K562 (cell line): ENCODE results near the gene CALHM1. TPM values are rescaled to one million over a fixed set of nuclear protein-coding genes. Genes with fewer than 3 reads are reported as not detected.

Experiments used
- ATAC-seq: fragments of 200-7000 bp; cut with Tn5 transposase; 3 replicates; pipeline ENCODE4 v1.9.1; 2020; ENCODE audit warnings: moderate library complexity
- BruUV-seq: library from RNA; stranded (reverse); fragments of 400-500 nt; replicated peaks from 2 replicates; lab custom pipeline; 2021; lab: Mats Ljungman, UMichigan
- CTCF ChIA-PET: fragments of 300-600 bp; formaldehyde crosslinking; extraction: SDS; loops from one replicate; lab custom pipeline; 2021; ENCODE audit warnings: low intra/inter-chr PET ratio; lab: Yijun Ruan, JAX
- POLR2A ChIA-PET: fragments of 300-600, 350-650 bp; sonication (Branson Sonifier 250); formaldehyde crosslinking; extraction: SDS; loops from one replicate; lab custom pipeline; 2021; ENCODE audit warnings: antibody characterized with exemption, inconsistent platforms; lab: Yijun Ruan, JAX
- DNase-seq, 4 experiments: peaks; one replicate each; pipeline versions ENCODE4 v3.0.0 to v3.0.0-alpha.2; 2011 to 2018; ENCODE audit warnings: low spot score in 3 of 4, mixed read lengths in 3 of 4; ENCODE audit errors: extremely low read depth in 1 of 4
- FAIRE-seq: peaks from 2 replicates; lab custom pipeline; 2011; peaks lifted over from hg19 to GRCh38; lab: Jason Lieb, UNC
- H2AFZ ChIP-seq: 2 replicates; pipeline ENCODE4 v1.6.0; 2011; ENCODE audit warnings: low read depth, low read length, control low read depth, inconsistent platforms
- H3K27ac ChIP-seq: fragments of 200-600 bp; 3 replicates; pipeline ENCODE4 v1.8.0; 2011; ENCODE audit warnings: low read depth, mild to moderate bottlenecking, control low read depth, inconsistent platforms, low read length, moderate library complexity, mixed read lengths; ENCODE audit errors: extremely low read depth
- H3K27me3 ChIP-seq, 2 experiments: fragments of 300-600 bp in 1 of 2; 2 replicates in 1 of 2; 3 replicates in 1 of 2; pipeline versions ENCODE4 v1.6.0 to v1.8.0; 2011; ENCODE audit warnings: inconsistent platforms in 2 of 2, low read length in 2 of 2, mild to moderate bottlenecking in 1 of 2, mixed read lengths in 1 of 2, moderate library complexity in 1 of 2; ENCODE audit not compliant: control insufficient read depth in 2 of 2, insufficient read depth in 2 of 2
- H3K36me3 ChIP-seq: fragments of 300-600 bp; 3 replicates; pipeline ENCODE4 v1.8.0; 2011; ENCODE audit warnings: mild to moderate bottlenecking, low read length, inconsistent platforms; ENCODE audit not compliant: control insufficient read depth, insufficient read depth
- H3K4me1 ChIP-seq, 2 experiments: fragments of 200-600 bp in 1 of 2; replicated peaks in 1 of 2; 2 replicates in 1 of 2; 3 replicates in 1 of 2; pipeline versions ENCODE4 v1.5.1 to v1.8.0; 2011; ENCODE audit warnings: inconsistent platforms in 2 of 2, low read length in 2 of 2, mild to moderate bottlenecking in 1 of 2, mixed read lengths in 1 of 2, moderate library complexity in 1 of 2; ENCODE audit not compliant: control insufficient read depth in 2 of 2, insufficient read depth in 2 of 2
- H3K4me2 ChIP-seq: 2 replicates; pipeline ENCODE4 v1.6.1; 2011; ENCODE audit warnings: low read length, control low read depth, inconsistent platforms, mixed read lengths; ENCODE audit not compliant: insufficient read depth
- H3K4me3 ChIP-seq: fragments of 200-600 bp; sonication (generic), shearing (Covaris generic); 2 replicates; pipeline ENCODE4 v1.5.1; 2016; ENCODE audit warnings: control low read depth, inconsistent platforms
- H3K79me2 ChIP-seq: fragments of 200-600 bp; 3 replicates; pipeline ENCODE4 v1.8.0; 2011; ENCODE audit warnings: low read length, inconsistent platforms; ENCODE audit not compliant: control insufficient read depth, insufficient read depth
- H3K9ac ChIP-seq, 2 experiments: 2 replicates each; pipeline versions ENCODE4 v1.6.0 to v1.6.1; 2011; ENCODE audit warnings: low read depth in 2 of 2, low read length in 2 of 2, control low read depth in 1 of 2, inconsistent platforms in 1 of 2, mild to moderate bottlenecking in 1 of 2, mixed read lengths in 1 of 2; ENCODE audit not compliant: insufficient read depth in 1 of 2
- H3K9me1 ChIP-seq: one replicate; pipeline ENCODE4 v1.6.0; 2011; ENCODE audit warnings: inconsistent platforms, mild to moderate bottlenecking, low read length, moderate library complexity; ENCODE audit not compliant: control insufficient read depth, insufficient read depth
- H3K9me3 ChIP-seq: replicated peaks from 2 replicates; pipeline ENCODE4 v1.5.1; 2011; ENCODE audit warnings: low read depth, low read length, inconsistent platforms; ENCODE audit not compliant: control insufficient read depth, insufficient read depth
- H4K20me1 ChIP-seq: replicated peaks from 2 replicates; pipeline ENCODE4 v1.6.1; 2011; ENCODE audit warnings: low read length, inconsistent platforms, mixed read lengths; ENCODE audit not compliant: control insufficient read depth, insufficient read depth
- COPS2 ChIP-seq: fragments of 450-650 bp; conservative IDR thresholded peaks from 2 replicates; pipeline ENCODE4 v1.6.1; 2016; ENCODE audit warnings: mild to moderate bottlenecking, moderate library complexity
- KLF1 ChIP-seq: fragments of 450-650 bp; IDR thresholded peaks from 2 replicates; pipeline ENCODE4 v1.6.1; 2016; ENCODE audit warnings: missing genetic modification characterization, missing compliant biosample characterization
- NFE2L1 ChIP-seq: fragments of 450-650 bp; IDR thresholded peaks from 2 replicates; pipeline ENCODE4 v1.6.1; 2016; ENCODE audit warnings: missing genetic modification characterization, low read depth, mild to moderate bottlenecking, missing compliant biosample characterization, moderate library complexity, borderline replicate concordance
- POLR2B ChIP-seq: fragments of 450-650 bp; IDR thresholded peaks from 2 replicates; pipeline ENCODE4 v1.6.1; 2018; ENCODE audit warnings: low read depth; ENCODE audit not compliant: partially characterized antibody
- POLR3A ChIP-seq: IDR thresholded peaks from 2 replicates; pipeline ENCODE4 v1.6.1; 2011; ENCODE audit warnings: borderline replicate concordance, mild to moderate bottlenecking, moderate library complexity; ENCODE audit not compliant: insufficient read length, insufficient read depth; ENCODE audit errors: extremely low read depth
- RAD21 ChIP-seq, 2 experiments: fragments of 250-450 bp in 1 of 2; fragments of 450-650 bp in 1 of 2; sonication (Bioruptor Pico) in 1 of 2; formaldehyde crosslinking in 1 of 2; IDR thresholded peaks in 1 of 2; conservative IDR thresholded peaks in 1 of 2; 2 replicates each; pipeline versions ENCODE4 v1.4.0 to v1.8.0; 2020 to 2022; ENCODE audit warnings: mild to moderate bottlenecking in 2 of 2, moderate library complexity in 1 of 2
- STAT6 ChIP-seq: sonication (generic); formaldehyde crosslinking; IDR thresholded peaks from 2 replicates; pipeline ENCODE4 v1.8.1; 2023; ENCODE audit warnings: mild to moderate bottlenecking, missing genetic modification reagents
- ZBTB26 ChIP-seq: fragments of 450-650 bp; formaldehyde crosslinking; IDR thresholded peaks from 2 replicates; pipeline ENCODE4 v1.4.0; 2022; ENCODE audit warnings: missing genetic modification characterization
- ZNF280B ChIP-seq: fragments of 250-450 bp; sonication (Bioruptor Pico); IDR thresholded peaks from 2 replicates; pipeline ENCODE4 v1.5.1; 2021; ENCODE audit warnings: mild to moderate bottlenecking
- ZNF3 ChIP-seq: fragments of 250-450 bp; sonication (Bioruptor Pico); IDR thresholded peaks from 2 replicates; pipeline ENCODE4 v1.5.0; 2021; ENCODE audit warnings: mild to moderate bottlenecking, moderate library complexity
- ZNF444 ChIP-seq: fragments of 250-450 bp; sonication (Bioruptor Pico); IDR thresholded peaks from 2 replicates; pipeline ENCODE4 v1.4.0; 2020; ENCODE audit warnings: mild to moderate bottlenecking, moderate library complexity
- ZNF561 ChIP-seq: fragments of 450-650 bp; formaldehyde crosslinking; conservative IDR thresholded peaks from 2 replicates; pipeline ENCODE4 v1.4.0; 2020; ENCODE audit warnings: mild to moderate bottlenecking, moderate library complexity
- WGBS: fragments of 100-300 bp; shearing (Covaris generic); methylation state at CpG from one replicate; pipeline ENCODE4 v1.1.6; 2016; ENCODE audit warnings: low coverage, mixed read lengths; ENCODE audit not compliant: insufficient coverage; ENCODE audit errors: missing lambda C conversion rate; 5-methylcytosine and 5-hydroxymethylcytosine counted together
- in situ Hi-C: fragments of 300-500 bp; cut with MboI; formaldehyde crosslinking; loops from 4 replicates; pipeline ENCODE4 v1.15.0; 2018; ENCODE audit warnings: inconsistent platforms, mixed read lengths
- intact Hi-C: fragments of 100-400 bp; cut with micrococcal nuclease; formaldehyde crosslinking; loops from 2 replicates; pipeline ENCODE4 v1.14.2; 2022
- polyA plus RNA-seq, 8 experiments: library from polyadenylated mRNA; depleted of rRNA in 4 of 8; stranded (reverse) in 5 of 8; unstranded in 3 of 8; fragments of >200 nt; fragmentation: Nextera tagmentation in 2 of 8; fragmentation: Illumina TruSeq in 1 of 8; extraction: Ambion mirVana in 2 of 8; extraction: Trizol in 1 of 8; gene quantifications; 2 replicates each; pipeline versions ENCODE4 v1.2.1 to v1.2.3, GENCODE V29; 2011 to 2014; ENCODE audit warnings: inconsistent platforms in 1 of 8, missing spikeins in 1 of 8
- total RNA-seq, 7 experiments: library from RNA; depleted of rRNA in 6 of 7; stranded (reverse); fragments of >200 nt in 6 of 7; fragmentation: Illumina TruSeq in 2 of 7; extraction: Trizol in 2 of 7; gene quantifications; 2 replicates each; pipeline versions ENCODE4 v1.2.1 to v1.2.3, GENCODE V29; 2011 to 2021; ENCODE audit warnings: low replicate concordance in 1 of 7

Gene CALHM1
- total and polyA plus RNA-seq, 9 of the 15 experiments (the other 6 are each of a cell fraction or from before 2014, with no cell fraction given): 0.03 TPM; not detected in 8

GRCh38 chr10:103507235-103508191, 48.8 kb upstream of the CALHM1 start:
- intact Hi-C loops (no loop called here), in situ Hi-C loops (no loop called here)
- peak; percentile 30; the same call in 2 of the 3 replicates for ATAC-seq
- Histone ChIP-seq H3K36me3 (no peaks in the 10 kb centered on the region), H3K4me1 (peaks cover 0 to 10% of the 10 kb centered on the region in 2 experiments; a peak in 4 of 5 replicates), H3K9me1 (no peaks in the 10 kb centered on the region), H3K79me2 (no peaks in the 10 kb centered on the region), H2AFZ (no peak overlapping the region), H3K27ac (no peak overlapping the region), H4K20me1 (no peaks in the 10 kb centered on the region), H3K9ac (no peak overlapping the region), H3K4me3 (no peak overlapping the region), H3K4me2 (no peak overlapping the region), H3K9me3 (no peaks in the 10 kb centered on the region), H3K27me3 (peaks cover 3 to 36% of the 10 kb centered on the region in 2 experiments; a peak in 3 of 5 replicates)
- peak in 1 of 4 experiments; percentile 8 for DNase-seq
- POLR2A ChIA-PET: interaction anchor here (0.6 kb wide), 1 partner anchor 1108 kb away, joined by 4 read pairs; no protein-coding TSS in a partner anchor
- FAIRE-seq: no peak
- CTCF ChIA-PET: no interaction called here
- 2% methylated on average over 6 of the region's 10 CpGs for WGBS
- BruUV-seq: no TSS peak
- TF ChIP-seq POLR3A (no peak), POLR2B (no peak), ZNF444 (CRISPR knock-in tag) (no peak), KLF1 (tag) (no peak), STAT6 (no peak), ZNF3 (CRISPR knock-in tag) (no peak), ZNF280B (CRISPR knock-in tag) (no peak), ZNF561 (CRISPR knock-in tag) (no peak), NFE2L1 (tag) (no peak), COPS2 (no peak), ZBTB26 (CRISPR knock-in tag) (no peak), RAD21 (CRISPR knock-in tag; conservative IDR thresholded peaks at IDR 0.05 in 1 of 2, IDR thresholded peaks at IDR 0.05 in 1 of 2) (0 out of 4 replicates have a peak, but pooled peaks of 1 of the 2 experiments have one; percentile 13)
